GM21576 (cell line): ENCODE data around the gene BLVRB.

Experiments used
- ATAC-seq: cut with Tn5 transposase; IDR thresholded peaks from one replicate; pipeline ENCODE4 v1.9.1; 2021; ENCODE audit warnings: mild to moderate bottlenecking, moderate library complexity; ENCODE audit not compliant: unreplicated experiment

Gene BLVRB

GRCh38 chr19:40424637-40425449, 40.7 kb downstream of the BLVRB start:
- no peak for ATAC-seq

DNA sequence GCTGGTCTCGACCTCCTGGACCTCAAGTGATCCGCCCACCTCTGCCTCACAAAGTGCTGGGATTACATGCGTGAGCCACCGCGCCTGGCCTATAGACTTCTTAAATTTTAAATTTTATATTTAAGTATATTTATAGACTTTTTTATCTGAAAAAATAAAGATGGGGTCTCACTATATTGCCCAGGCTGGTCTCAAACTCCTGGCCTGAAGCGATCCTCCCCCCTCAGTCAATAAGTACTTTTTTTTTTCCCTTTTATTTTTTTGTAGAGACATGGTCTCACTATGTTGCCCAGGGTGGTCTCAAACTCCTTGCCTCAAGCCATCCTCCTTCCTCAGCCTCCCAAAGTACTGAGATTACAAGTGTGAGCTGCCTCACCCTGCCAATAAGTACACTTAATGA, 41.6 kb downstream of the BLVRB start:
- ATAC-seq, result no peak

DNA sequence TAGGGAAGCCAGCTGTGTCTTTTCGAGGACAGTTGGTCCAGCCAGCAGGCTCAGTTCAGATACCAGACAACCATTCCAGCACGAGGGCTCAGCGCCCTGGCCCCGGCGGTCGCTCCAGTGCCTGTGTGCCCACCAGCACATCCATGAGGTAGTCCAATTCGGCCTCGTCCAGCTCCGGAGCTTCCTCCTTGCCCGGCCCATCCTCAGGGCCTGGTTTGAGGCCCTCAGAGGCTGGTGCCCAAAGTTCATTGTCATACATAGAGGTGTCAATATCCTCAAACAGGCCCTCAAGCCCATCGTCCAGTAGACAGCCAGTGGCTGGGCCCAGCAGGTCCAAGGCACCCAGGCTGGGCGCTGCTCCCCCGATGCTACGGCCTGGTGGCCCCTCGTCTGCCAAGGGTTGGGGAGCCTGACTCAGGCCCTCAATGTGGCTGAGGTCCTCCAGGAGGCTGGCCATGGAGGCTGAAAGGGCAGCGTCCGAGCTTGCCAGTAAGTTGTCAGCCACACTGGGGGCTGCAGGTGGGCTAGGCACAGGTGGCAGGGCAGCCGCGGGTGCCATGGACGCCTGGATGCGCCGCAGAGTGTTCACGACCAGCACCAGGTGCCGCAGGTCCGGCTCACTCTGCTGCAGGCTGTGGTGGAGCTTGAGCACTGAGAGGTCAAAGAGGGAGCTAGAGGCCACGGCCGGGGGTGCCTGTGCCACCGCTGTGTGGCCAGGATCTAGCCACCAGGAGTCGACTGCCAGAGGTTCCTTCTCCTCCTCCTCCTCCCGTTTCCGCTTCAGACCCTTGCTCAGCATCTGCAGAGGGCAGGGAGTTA, 42.6 kb downstream of the BLVRB start:
- ATAC-seq, result no peak

DNA sequence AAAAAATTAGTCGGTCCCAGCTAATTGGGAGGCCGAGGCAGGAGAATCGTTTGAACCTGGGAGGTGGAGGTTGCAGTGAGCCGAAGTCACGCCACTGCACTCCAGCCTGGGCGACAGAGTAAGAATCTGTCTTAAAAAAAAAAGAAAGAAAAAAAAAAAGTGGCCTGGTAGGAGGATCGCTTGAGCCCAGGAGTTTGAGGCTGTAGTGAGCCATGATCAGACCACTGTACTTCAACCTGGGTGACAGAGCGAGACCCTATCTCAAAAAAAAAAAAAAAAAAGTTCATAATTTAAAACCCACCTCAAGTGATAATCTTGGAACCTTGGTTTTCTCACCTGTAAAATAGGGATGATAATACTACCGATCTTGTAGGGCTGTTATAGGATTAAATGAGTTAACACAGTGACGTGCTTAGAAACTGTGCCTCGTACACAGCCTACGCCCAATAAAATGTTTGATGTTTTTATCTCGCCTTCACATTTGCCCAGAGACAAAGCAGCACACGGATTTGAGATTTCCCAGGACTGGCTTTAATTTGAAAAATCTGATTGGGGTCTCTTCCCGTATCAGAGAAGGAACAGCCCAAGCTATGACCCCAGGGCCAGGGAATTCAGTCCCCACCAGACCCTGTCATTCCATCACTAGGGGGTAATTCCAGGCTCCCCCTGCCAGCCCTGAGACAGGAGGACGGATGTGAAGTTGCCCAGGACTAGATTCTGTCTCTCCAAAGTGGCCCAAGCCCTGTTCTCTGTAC, 43.4 kb downstream of the BLVRB start:
- no peak for ATAC-seq

- peak; percentile 28 for ATAC-seq
Measured at GRCh38 chr19:40420766-40421765, 44.5 kb downstream of the BLVRB start.

- ATAC-seq, result no peak
Measured at GRCh38 chr19:40420451-40420765, 45.1 kb downstream of the BLVRB start.

DNA sequence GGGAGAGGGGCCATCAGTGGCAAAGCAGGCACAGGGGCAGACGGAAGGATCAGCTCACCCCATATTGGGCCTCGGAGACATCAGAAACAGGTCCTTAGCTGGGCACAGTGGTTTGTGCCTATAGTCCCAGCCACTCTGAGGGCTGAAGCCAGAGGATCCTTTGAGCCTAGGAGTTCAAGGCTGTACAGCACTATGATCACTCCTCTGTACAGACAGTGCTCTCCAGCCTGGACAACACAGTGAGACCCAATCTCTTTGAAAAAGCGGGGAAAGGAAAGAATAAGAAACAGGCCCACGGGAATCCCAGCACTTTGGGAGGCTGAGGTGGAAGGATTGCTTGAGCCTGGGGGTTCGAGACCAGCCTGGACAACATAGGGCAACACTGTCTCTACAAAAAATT, 45.8 kb downstream of the BLVRB start:
- no peak for ATAC-seq

GRCh38 chr19:40419066-40419612, 46.4 kb downstream of the BLVRB start:
- ATAC-seq, result no peak

GRCh38 chr19:40418040-40418439, 47.5 kb downstream of the BLVRB start:
- ATAC-seq, result no peak

DNA sequence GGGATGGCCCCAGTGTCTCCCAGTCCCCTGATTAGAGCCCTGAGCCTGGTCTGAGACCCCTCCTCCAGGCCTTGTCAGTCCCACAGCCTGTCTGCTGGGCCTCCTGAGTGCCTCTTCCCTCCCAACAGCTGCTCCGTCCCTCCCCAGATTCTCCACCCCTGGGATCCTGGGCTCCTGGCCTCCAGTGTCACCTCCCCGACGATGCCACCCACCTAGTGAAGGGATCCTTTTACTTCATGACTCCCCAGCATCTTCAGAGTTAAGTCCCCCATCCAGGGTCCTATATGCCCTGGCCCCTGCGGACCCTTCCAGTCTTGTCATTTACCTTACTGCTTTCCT, 47.9 kb downstream of the BLVRB start:
- no peak for ATAC-seq

GRCh38 chr19:40416918-40417642, 48.5 kb downstream of the BLVRB start:
- ATAC-seq, result no peak

DNA sequence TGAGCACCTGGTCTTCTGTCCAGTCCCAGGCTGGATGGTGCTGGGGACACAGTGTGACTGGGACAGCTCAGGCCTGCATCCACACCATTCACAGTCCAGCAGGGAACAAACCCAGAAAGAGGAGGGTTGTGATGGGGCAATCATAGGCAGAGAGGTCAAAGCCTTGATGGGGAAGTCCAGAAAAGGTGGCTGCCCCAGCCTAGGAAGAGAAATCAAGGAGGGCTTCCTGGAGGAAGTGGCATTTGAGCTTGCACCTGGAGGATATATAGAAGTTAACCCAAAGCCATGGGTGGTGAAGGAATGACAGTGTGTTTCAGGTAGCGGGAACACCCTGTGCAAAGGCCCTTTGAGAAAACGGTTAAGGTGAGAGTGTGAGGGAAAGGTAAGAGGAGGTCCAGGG, 49.8 kb downstream of the BLVRB start:
- no peak for ATAC-seq

DNA sequence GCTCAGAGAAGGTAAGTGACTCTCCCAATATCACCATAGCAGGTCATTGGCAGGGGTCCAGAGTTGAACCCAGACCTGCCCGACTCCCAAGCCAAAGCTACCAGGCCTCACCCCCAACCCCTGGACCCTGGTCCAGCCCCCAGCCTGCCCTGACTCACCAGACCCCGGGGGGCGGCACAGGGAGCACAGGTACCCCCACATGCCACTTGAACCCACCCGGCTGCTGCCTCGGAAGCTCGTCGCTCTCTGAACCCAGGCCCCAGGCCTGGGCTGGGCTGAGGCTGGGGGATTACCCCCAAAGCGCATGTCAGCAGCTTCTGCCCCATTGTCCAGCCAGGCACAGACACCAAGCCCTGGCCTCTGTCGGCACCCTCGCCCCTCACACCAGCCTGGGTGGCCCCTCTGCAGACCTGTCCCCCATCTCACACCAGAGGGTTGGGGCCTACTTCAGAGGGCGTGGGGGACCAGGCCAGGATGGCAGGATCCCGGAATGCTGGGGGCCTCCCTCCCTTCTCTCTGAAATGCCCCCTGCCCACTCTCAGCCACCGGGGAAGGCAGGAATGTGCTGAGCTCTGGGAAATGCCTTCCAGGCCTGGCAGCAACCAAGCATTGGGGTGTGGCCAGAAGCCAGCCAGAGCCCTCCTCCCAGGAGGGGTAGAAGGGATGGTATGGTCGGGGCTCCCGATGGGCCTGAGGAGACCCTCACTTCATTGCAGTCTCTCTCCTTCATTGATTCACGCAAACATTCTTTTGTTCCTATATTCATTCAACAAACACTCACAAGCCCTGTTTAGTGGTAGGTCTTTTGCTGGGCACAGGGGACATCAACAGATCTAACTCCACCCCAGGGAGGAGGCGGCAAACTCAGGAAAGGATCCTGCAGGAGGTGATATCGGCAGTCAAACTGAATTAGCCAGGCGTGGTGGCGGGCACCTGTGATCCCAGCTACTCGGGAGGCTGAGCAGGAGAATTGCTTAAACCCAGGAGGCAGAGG, 50.7 kb downstream of the BLVRB start:
- no peak for ATAC-seq

DNA sequence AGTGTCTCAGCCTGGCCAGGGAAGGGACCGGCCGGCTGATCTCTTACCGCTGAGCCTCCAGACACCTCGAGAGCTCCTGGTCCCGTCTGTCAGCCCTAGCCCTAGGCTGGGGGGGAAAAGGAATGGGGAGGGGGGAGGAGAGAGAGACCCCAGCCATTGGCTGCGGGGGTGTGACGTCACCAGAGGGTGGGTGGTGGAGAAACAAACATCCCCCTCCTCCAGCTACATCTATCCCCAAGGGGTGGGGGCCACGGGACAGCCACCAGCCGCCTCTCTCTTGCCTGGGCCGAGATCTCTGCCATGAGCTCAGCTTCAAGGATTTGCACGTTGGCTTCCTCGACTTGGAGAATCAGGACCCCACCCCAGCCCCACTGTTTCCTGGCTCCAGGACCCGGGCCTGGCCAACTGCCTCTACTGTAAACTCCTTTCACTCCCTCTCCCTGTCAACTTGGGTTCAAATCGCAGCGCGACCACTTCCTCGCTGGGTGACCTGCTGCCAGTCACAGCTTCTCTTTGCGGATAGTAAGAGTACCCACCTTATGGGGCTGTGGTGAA, 52.2 kb downstream of the BLVRB start, which contains the start of gene PRX:
TSS of gene PRX (minus strand) at position 88 of the 555 bp plus-strand sequence. CDS start 5,446 bp downstream, outside the sequence.
- ATAC-seq, result no peak

GRCh38 chr19:40412866-40413265, 52.7 kb downstream of the BLVRB start:
- ATAC-seq, result no peak

DNA sequence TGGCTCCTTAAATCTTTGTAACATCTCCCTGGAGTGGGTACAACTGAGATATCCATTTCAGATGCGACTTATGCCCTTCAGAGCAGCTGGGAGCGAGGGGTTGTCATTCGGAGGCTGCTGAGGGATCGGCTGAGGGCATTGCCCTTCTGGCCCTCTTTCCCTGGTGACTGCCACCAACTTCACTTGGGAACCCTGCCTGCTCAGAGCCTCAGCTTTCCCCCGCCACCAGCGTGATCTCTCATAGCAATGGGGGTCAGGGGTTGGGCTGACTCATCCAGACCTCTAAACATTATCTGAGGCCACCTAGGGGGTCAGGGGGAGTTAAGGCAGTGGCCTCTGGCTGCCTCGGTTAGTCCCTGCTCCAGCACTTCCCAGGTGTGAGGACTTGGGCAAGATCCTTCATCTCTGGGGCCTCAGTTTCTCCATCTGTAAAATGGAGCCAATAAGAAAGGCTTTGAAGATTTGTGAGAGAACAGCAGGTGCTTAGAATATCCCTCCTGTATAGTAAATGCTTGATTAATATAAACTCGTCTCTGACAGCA, 53.5 kb downstream of the BLVRB start:
- ATAC-seq, result no peak

- ATAC-seq, result no peak
Measured at GRCh38 chr19:40411125-40411842, 54.3 kb downstream of the BLVRB start.
